Astrocyte (in vitro differentiated cells and primary cell): ENCODE measurements around the gene VEGFA. TPM values are rescaled to one million over a fixed set of nuclear protein-coding genes. Genes with fewer than 3 reads are reported as not detected.

Experiments used
- DNase-seq: peaks from one replicate; pipeline ENCODE4 v3.0.0-alpha.2; 2010; ENCODE audit warnings: low read depth
- FAIRE-seq: peaks from 2 replicates; lab custom pipeline; 2011; peaks lifted over from hg19 to GRCh38; lab: Jason Lieb, UNC
- H2AFZ ChIP-seq: 2 replicates; pipeline ENCODE4 v1.6.0; 2012; ENCODE audit warnings: low read depth, low read length, inconsistent platforms
- H3K27ac ChIP-seq: 2 replicates; pipeline ENCODE4 v1.5.1; 2011; ENCODE audit warnings: low read depth, low read length, inconsistent platforms
- H3K27me3 ChIP-seq: 2 replicates; pipeline ENCODE4 v1.6.0; 2011; ENCODE audit warnings: low read length, inconsistent platforms; ENCODE audit not compliant: insufficient read depth
- H3K36me3 ChIP-seq: 2 replicates; pipeline ENCODE4 v1.5.1; 2011; ENCODE audit warnings: low read length, inconsistent platforms; ENCODE audit not compliant: insufficient read depth
- H3K4me1 ChIP-seq: 2 replicates; pipeline ENCODE4 v1.5.1; 2011; ENCODE audit warnings: low read length, inconsistent platforms; ENCODE audit not compliant: insufficient read depth
- H3K4me2 ChIP-seq: 2 replicates; pipeline ENCODE4 v1.6.0; 2012; ENCODE audit warnings: low read length, inconsistent platforms
- H3K4me3 ChIP-seq: 2 replicates; pipeline ENCODE4 v1.5.1; 2011; ENCODE audit warnings: low read depth, mild to moderate bottlenecking, low read length, inconsistent platforms; ENCODE audit not compliant: insufficient read depth
- H3K79me2 ChIP-seq: 2 replicates; pipeline ENCODE4 v1.6.0; 2012; ENCODE audit warnings: mild to moderate bottlenecking, low read length, inconsistent platforms; ENCODE audit not compliant: insufficient read depth
- H3K9ac ChIP-seq: 2 replicates; pipeline ENCODE4 v1.6.0; 2012; ENCODE audit warnings: mild to moderate bottlenecking, low read length, inconsistent platforms
- H3K9me3 ChIP-seq: 2 replicates; pipeline ENCODE4 v1.5.1; 2012; ENCODE audit warnings: low read depth, mild to moderate bottlenecking, low read length, inconsistent platforms; ENCODE audit not compliant: insufficient read depth
- H4K20me1 ChIP-seq: 2 replicates; pipeline ENCODE4 v1.6.0; 2012; ENCODE audit warnings: low read length, inconsistent platforms; ENCODE audit not compliant: insufficient read depth
- H3K27ac Mint-ChIP-seq: one replicate; pipeline ENCODE4 v1.8.0; 2021; ENCODE audit warnings: mild to moderate bottlenecking, mixed read lengths; ENCODE audit not compliant: unreplicated experiment
- H3K27me3 Mint-ChIP-seq: one replicate; pipeline ENCODE4 v1.8.0; 2021; ENCODE audit warnings: low read depth, mixed read lengths; ENCODE audit not compliant: unreplicated experiment
- H3K36me3 Mint-ChIP-seq: one replicate; pipeline ENCODE4 v1.8.0; 2021; ENCODE audit warnings: low read depth, mixed read lengths; ENCODE audit not compliant: unreplicated experiment
- H3K4me1 Mint-ChIP-seq: one replicate; pipeline ENCODE4 v1.8.0; 2021; ENCODE audit warnings: low read depth, mixed read lengths; ENCODE audit not compliant: unreplicated experiment
- H3K4me3 Mint-ChIP-seq: one replicate; pipeline ENCODE4 v1.8.0; 2021; ENCODE audit warnings: mild to moderate bottlenecking, moderate library complexity, mixed read lengths; ENCODE audit not compliant: unreplicated experiment
- H3K9me3 Mint-ChIP-seq: one replicate; pipeline ENCODE4 v1.8.0; 2021; ENCODE audit warnings: mild to moderate bottlenecking, mixed read lengths; ENCODE audit not compliant: unreplicated experiment
- CTCF ChIP-seq: IDR thresholded peaks from 2 replicates; pipeline ENCODE4 v1.5.1; 2011; ENCODE audit warnings: low read depth, mild to moderate bottlenecking, inconsistent platforms, low read length, moderate library complexity; ENCODE audit not compliant: insufficient read depth
- EZH2 ChIP-seq: IDR thresholded peaks from 2 replicates; pipeline ENCODE4 v1.6.1; 2012; ENCODE audit warnings: mild to moderate bottlenecking, low read length, inconsistent platforms; ENCODE audit not compliant: insufficient read depth
- total RNA-seq: library from RNA; stranded (reverse); gene quantifications from 2 replicates; pipeline ENCODE4 v1.2.1, GENCODE V29; 2021

The VEGFA gene
- total RNA-seq, 1 donor from 2014 or later: 144 TPM

- Mint-ChIP-seq H3K4me1 (peaks cover 3% of the 10 kb centered on the region), H3K9me3 (no peaks in the 10 kb centered on the region), H3K4me3 (no peak overlapping the region), H3K27ac (no peak overlapping the region), H3K36me3 (no peaks in the 10 kb centered on the region), H3K27me3 (peaks cover 56% of the 10 kb centered on the region)
- H4K20me1 ChIP-seq: no peaks in the 10 kb centered on the region
- TF ChIP-seq CTCF (no peak), EZH2 (no peak)
- no peak overlapping the region for H2AFZ ChIP-seq
- H3K4me1 ChIP-seq: no peaks in the 10 kb centered on the region
- no peak overlapping the region for H3K4me2 ChIP-seq
- H3K4me3 ChIP-seq: no peak overlapping the region
- no peaks in the 10 kb centered on the region for H3K27me3 ChIP-seq
- H3K79me2 ChIP-seq: no peaks in the 10 kb centered on the region
- H3K27ac ChIP-seq: no peak overlapping the region
- FAIRE-seq (no peak), DNase-seq (no peak)
- H3K36me3 ChIP-seq: no peaks in the 10 kb centered on the region
- H3K9me3 ChIP-seq: no peaks in the 10 kb centered on the region
- H3K9ac ChIP-seq: no peak overlapping the region
Measured at GRCh38 chr6:43740321-43740960, 29.6 kb upstream of the VEGFA start.

- FAIRE-seq (no peak), DNase-seq (no peak)
- H3K27me3 ChIP-seq: peaks cover 4% of the 10 kb centered on the region
- H4K20me1 ChIP-seq: no peaks in the 10 kb centered on the region
- TF ChIP-seq CTCF: no peak
- TF ChIP-seq EZH2: no peak
- H3K9ac ChIP-seq: no peak overlapping the region
- H3K4me3 ChIP-seq: no peak overlapping the region
- H2AFZ ChIP-seq: no peak overlapping the region
- Mint-ChIP-seq H3K9me3 (no peaks in the 10 kb centered on the region), H3K27ac (no peak overlapping the region), H3K36me3 (no peaks in the 10 kb centered on the region), H3K4me1 (peaks cover 3% of the 10 kb centered on the region), H3K27me3 (peaks cover 62% of the 10 kb centered on the region), H3K4me3 (no peak overlapping the region)
- H3K4me2 ChIP-seq: no peak overlapping the region
- H3K9me3 ChIP-seq: no peaks in the 10 kb centered on the region
- H3K36me3 ChIP-seq: no peaks in the 10 kb centered on the region
- H3K79me2 ChIP-seq: no peaks in the 10 kb centered on the region
- H3K27ac ChIP-seq: no peak overlapping the region
- no peaks in the 10 kb centered on the region for H3K4me1 ChIP-seq
Measured at GRCh38 chr6:43740961-43741764, 28.8 kb upstream of the VEGFA start.

GRCh38 chr6:43741829-43742228 is 28.2 kb upstream of the VEGFA start:
- no peak overlapping the region for H2AFZ ChIP-seq
- DNase-seq (no peak), FAIRE-seq (no peak)
- no peaks in the 10 kb centered on the region for H3K9me3 ChIP-seq
- no peak overlapping the region for H3K4me3 ChIP-seq
- no peaks in the 10 kb centered on the region for H3K4me1 ChIP-seq
- Mint-ChIP-seq H3K36me3 (no peaks in the 10 kb centered on the region), H3K4me1 (peaks cover 3% of the 10 kb centered on the region), H3K9me3 (no peaks in the 10 kb centered on the region), H3K4me3 (no peak overlapping the region), H3K27ac (no peak overlapping the region), H3K27me3 (peaks cover 65% of the 10 kb centered on the region)
- H4K20me1 ChIP-seq: no peaks in the 10 kb centered on the region
- no peaks in the 10 kb centered on the region for H3K79me2 ChIP-seq
- no peak overlapping the region for H3K27ac ChIP-seq
- H3K9ac ChIP-seq: no peak overlapping the region
- H3K4me2 ChIP-seq: no peak overlapping the region
- H3K36me3 ChIP-seq: no peaks in the 10 kb centered on the region
- peaks cover 4% of the 10 kb centered on the region for H3K27me3 ChIP-seq
- TF ChIP-seq EZH2: no peak
- no peak for TF ChIP-seq CTCF
